GM15510 (cell line): Measurements from ENCODE around the gene JOSD1.

Source experiments
- POLR2A ChIP-seq: IDR thresholded peaks from 3 replicates; pipeline ENCODE4 v1.6.1; 2011; ENCODE audit warnings: borderline replicate concordance; ENCODE audit not compliant: insufficient read length; ENCODE audit errors: extremely low read depth

Gene JOSD1

GRCh38 chr22:38694049-38694448 lies 6.7 kb downstream of the JOSD1 start:
- TF ChIP-seq POLR2A: no peak

- TF ChIP-seq POLR2A: no peak
Measured at GRCh38 chr22:38689651-38690050, 11.1 kb downstream of the JOSD1 start.

GRCh38 chr22:38685761-38686160 lies 15.0 kb downstream of the JOSD1 start:
- TF ChIP-seq POLR2A: no peak

- TF ChIP-seq POLR2A: no peak
Measured at GRCh38 chr22:38684895-38685294, 15.8 kb downstream of the JOSD1 start.

- peak; percentile 89 for TF ChIP-seq POLR2A
Measured at GRCh38 chr22:38681582-38682335, 19.0 kb downstream of the JOSD1 start, which contains the start of gene TOMM22. TOMM22 (plus strand) TSS chr22:38681957; CDS start chr22:38681979, 22 bp downstream.

- TF ChIP-seq POLR2A: no peak
Measured at GRCh38 chr22:38675833-38676232, 24.9 kb downstream of the JOSD1 start.

- no peak for TF ChIP-seq POLR2A
Measured at GRCh38 chr22:38674888-38675287, 25.9 kb downstream of the JOSD1 start.

- no peak for TF ChIP-seq POLR2A
Measured at GRCh38 chr22:38657045-38657909, 43.5 kb downstream of the JOSD1 start.

GRCh38 chr22:38656256-38657044 lies 44.3 kb downstream of the JOSD1 start, which contains the start of the genes CBY1 and FAM227A:
CBY1 (plus strand) TSS chr22:38656638; CDS start chr22:38668055, 11,417 bp downstream.
FAM227A (minus strand) TSS chr22:38656392; CDS start chr22:38650168, 6,224 bp downstream.
- peak; percentile 57 for TF ChIP-seq POLR2A

- TF ChIP-seq POLR2A: no peak
Measured at GRCh38 chr22:38655519-38656255, 45.1 kb downstream of the JOSD1 start.

- no peak for TF ChIP-seq POLR2A
Measured at GRCh38 chr22:38653741-38654140, 47.0 kb downstream of the JOSD1 start.

- TF ChIP-seq POLR2A: no peak
Measured at GRCh38 chr22:38652859-38653258, 47.9 kb downstream of the JOSD1 start.

GRCh38 chr22:38649841-38650522 lies 50.8 kb downstream of the JOSD1 start:
- TF ChIP-seq POLR2A: no peak

- TF ChIP-seq POLR2A: no peak
Measured at GRCh38 chr22:38645430-38645829, 55.3 kb downstream of the JOSD1 start.

GRCh38 chr22:38641476-38642040 lies 59.2 kb downstream of the JOSD1 start:
- TF ChIP-seq POLR2A: no peak
